Gastrocnemius medialis (tissue), 4 donors: ENCODE data around the gene DDX19B. TPM values are rescaled to one million over a fixed set of nuclear protein-coding genes. Genes with fewer than 3 reads are reported as not detected.
"Not testable (repeated sequence)": the region's sequence is repeated elsewhere in the genome, so short reads cannot be mapped to it uniquely, and the experiment has no call there.

Experiments used
- ATAC-seq, 2 donors: fragments of 150-250 bp; one replicate each; pipeline ENCODE4 v1.9.1; 2016
- DNase-seq, 2 donors: peaks; one replicate each; pipeline ENCODE4 v3.0.0-alpha.2; 2019
- H3K27ac ChIP-seq, 4 donors: fragments of 200-600 bp; sonication (generic); 1 replicate in 1 of 4; 2 replicates in 3 of 4; pipeline ENCODE4 v1.5.1; 2016 to 2018; ENCODE audit warnings: mild to moderate bottlenecking in 2 of 4, moderate library complexity in 1 of 4
- H3K27me3 ChIP-seq, 3 donors: fragments of 200-600 bp; sonication (generic) in 2 of 3; 1 replicate in 1 of 3; 2 replicates in 2 of 3; pipeline versions ENCODE4 v1.5.1 to v1.6.0; 2016 to 2019; ENCODE audit warnings: mild to moderate bottlenecking in 1 of 3, moderate library complexity in 1 of 3
- H3K36me3 ChIP-seq, 2 donors: fragments of 200-600 bp; sonication (generic) in 1 of 2; one replicate each; pipeline ENCODE4 v1.5.1; 2017 to 2018
- H3K4me1 ChIP-seq, 2 donors: fragments of 200-600 bp; sonication (generic) in 1 of 2; one replicate each; pipeline ENCODE4 v1.5.1; 2016 to 2017; ENCODE audit warnings: mild to moderate bottlenecking in 2 of 2
- H3K4me3 ChIP-seq, 4 donors: fragments of 200-600 bp; sonication (generic) in 3 of 4; 1 replicate in 1 of 4; 2 replicates in 3 of 4; pipeline ENCODE4 v1.5.1; 2016 to 2019; ENCODE audit warnings: mild to moderate bottlenecking in 2 of 4
- H3K9me3 ChIP-seq, 3 donors: fragments of 200-600 bp; sonication (generic) in 2 of 3; 1 replicate in 1 of 3; 2 replicates in 2 of 3; pipeline ENCODE4 v1.5.1; 2016 to 2019
- POLR2A ChIP-seq, 2 donors: fragments of 450-650 bp; IDR thresholded peaks; one replicate each; pipeline ENCODE4 v1.6.1; 2017; ENCODE audit warnings: antibody characterized with exemption in 2 of 2, mild to moderate bottlenecking in 2 of 2, moderate library complexity in 2 of 2
- in situ Hi-C, 4 donors: fragments of 200-750 bp; cut with MboI; loops; one replicate each; pipeline versions ENCODE4 v1.15.0 to v1.8.0; 2017; ENCODE audit warnings: low sequenced_read_pairs in 4 of 4
- intact Hi-C: fragments of 100-400 bp; cut with DNase I; formaldehyde crosslinking; loops from one replicate; pipeline ENCODE4 v1.15.1; 2023; ENCODE audit warnings: low total_unique reads
- total RNA-seq, 4 donors: library from RNA; depleted of rRNA; stranded (reverse); fragments of >200 nt; gene quantifications; one replicate each; pipeline versions ENCODE4 v1.1.0 to v1.2.3, GENCODE V29; 2016
- TF ChIP-seq, protein P1 (sequence below), 5 experiments: fragments of 450-650 bp in 3 of 5; fragments of 200-600 bp in 2 of 5; sonication (generic) in 2 of 5; IDR thresholded peaks in 4 of 5; conservative IDR thresholded peaks in 1 of 5; 1 replicate in 4 of 5; 2 replicates in 1 of 5; pipeline ENCODE4 v1.5.1; 2016 to 2019; ENCODE audit warnings: antibody characterized with exemption in 5 of 5, mild to moderate bottlenecking in 3 of 5, moderate library complexity in 3 of 5

The DDX19B gene
- total RNA-seq, 4 donors from 2014 or later = 26.6 to 38.3 (median 31.9) TPM

DNA sequence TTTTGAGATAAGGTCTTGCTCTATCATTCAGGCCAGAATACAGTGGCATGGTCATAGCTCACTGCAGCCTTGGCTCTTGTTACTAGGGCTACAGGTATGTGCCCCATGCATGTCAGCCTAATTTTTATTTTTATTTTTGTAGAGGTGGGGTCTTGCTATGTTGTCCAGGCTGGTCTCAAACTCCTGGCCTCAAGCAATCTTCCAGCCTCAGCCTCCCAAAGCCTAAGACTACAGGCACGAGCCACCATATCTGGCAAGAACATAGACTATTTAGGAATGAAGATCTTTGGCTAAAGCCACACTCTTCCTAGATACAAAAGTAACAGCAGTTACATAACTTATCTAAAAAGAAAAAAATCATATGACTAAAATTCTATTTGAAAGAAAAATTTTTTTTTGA lies 32.1 kb downstream of the DDX19B start:
- no peak for ATAC-seq
- no peaks in the 10 kb centered on the region for H3K9me3 ChIP-seq
- H3K27ac ChIP-seq = peak overlapping the region; percentile 77 to 92 (median 90)
- peaks cover 0 to 48% of the 10 kb centered on the region in 2 donors for H3K36me3 ChIP-seq
- no peak for DNase-seq
- no peaks in the 10 kb centered on the region for H3K27me3 ChIP-seq
- intact Hi-C loops (no loop called here), in situ Hi-C loops (no loop called here)
- TF ChIP-seq, protein P1, sequence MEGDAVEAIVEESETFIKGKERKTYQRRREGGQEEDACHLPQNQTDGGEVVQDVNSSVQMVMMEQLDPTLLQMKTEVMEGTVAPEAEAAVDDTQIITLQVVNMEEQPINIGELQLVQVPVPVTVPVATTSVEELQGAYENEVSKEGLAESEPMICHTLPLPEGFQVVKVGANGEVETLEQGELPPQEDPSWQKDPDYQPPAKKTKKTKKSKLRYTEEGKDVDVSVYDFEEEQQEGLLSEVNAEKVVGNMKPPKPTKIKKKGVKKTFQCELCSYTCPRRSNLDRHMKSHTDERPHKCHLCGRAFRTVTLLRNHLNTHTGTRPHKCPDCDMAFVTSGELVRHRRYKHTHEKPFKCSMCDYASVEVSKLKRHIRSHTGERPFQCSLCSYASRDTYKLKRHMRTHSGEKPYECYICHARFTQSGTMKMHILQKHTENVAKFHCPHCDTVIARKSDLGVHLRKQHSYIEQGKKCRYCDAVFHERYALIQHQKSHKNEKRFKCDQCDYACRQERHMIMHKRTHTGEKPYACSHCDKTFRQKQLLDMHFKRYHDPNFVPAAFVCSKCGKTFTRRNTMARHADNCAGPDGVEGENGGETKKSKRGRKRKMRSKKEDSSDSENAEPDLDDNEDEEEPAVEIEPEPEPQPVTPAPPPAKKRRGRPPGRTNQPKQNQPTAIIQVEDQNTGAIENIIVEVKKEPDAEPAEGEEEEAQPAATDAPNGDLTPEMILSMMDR (IDR thresholded peaks at IDR 0.05 in 4 of 5, conservative IDR thresholded peaks at IDR 0.05 in 1 of 5) = no peak
- no peak for TF ChIP-seq POLR2A (IDR thresholded peaks at IDR 0.05)
- no peak overlapping the region for H3K4me3 ChIP-seq
- peaks cover 3 to 15% of the 10 kb centered on the region in 2 donors for H3K4me1 ChIP-seq

DNA sequence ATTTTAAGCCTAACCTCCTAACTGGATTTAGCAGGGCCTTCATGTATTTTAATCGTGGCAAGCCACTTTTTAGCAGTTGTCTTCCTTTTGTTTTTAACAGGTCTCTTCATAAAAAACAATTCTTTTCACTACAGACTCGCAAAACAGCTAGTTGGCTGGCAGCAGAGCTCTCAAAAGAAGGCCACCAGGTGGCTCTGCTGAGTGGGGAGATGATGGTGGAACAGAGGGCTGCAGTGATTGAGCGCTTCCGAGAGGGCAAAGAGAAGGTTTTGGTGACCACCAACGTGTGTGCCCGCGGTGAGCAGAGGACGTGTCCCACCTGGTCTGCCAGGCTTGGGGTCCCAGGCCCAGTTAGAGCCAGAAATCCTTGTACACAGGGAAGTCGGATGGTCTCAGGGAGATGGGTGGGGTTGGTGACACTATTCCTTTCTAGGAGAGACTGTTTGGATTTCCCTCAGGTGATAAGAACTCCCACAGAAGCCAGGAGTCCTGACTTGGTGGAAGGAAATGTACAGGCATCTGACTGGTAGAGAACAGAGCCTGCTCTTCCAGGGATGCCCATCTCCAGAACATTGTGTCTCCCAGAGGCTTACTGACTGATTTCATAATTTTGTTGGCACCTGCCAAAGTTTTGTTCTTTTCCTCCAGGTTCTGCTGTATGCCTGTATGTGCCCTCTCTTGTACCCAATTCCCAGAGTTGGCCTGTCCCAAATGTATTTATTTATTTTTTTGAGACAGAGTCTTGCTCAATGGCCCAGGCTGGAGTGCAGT lies 32.8 kb downstream of the DDX19B start:
- H3K4me3 ChIP-seq = no peak overlapping the region
- TF ChIP-seq, protein P1 (IDR thresholded peaks at IDR 0.05 in 4 of 5, conservative IDR thresholded peaks at IDR 0.05 in 1 of 5) = peak; percentile 56 to 66 (median 58)
- no peak for TF ChIP-seq POLR2A (IDR thresholded peaks at IDR 0.05)
- DNase-seq (peak; percentile 73 to 79), ATAC-seq (peak; percentile 96 to 98)
- H3K9me3 ChIP-seq = no peaks in the 10 kb centered on the region
- no peaks in the 10 kb centered on the region for H3K27me3 ChIP-seq
- intact Hi-C loops = no loop called here
- peak overlapping the region; percentile 77 to 92 (median 90) for H3K27ac ChIP-seq
- in situ Hi-C loops = no loop called here
- peaks cover 3 to 15% of the 10 kb centered on the region in 2 donors for H3K4me1 ChIP-seq
- H3K36me3 ChIP-seq = peaks cover 0 to 42% of the 10 kb centered on the region in 2 donors

- in situ Hi-C loops, H3K4me3 ChIP-seq, intact Hi-C loops, H3K9me3 ChIP-seq, H3K27me3 ChIP-seq: not testable (repeated sequence)
- peak in 1 of 2 donors; percentile 3 for DNase-seq
- Histone ChIP-seq H3K27ac (peak overlapping the region; percentile 77 to 92 (median 90)), H3K36me3 (peaks cover 0 to 34% of the 10 kb centered on the region in 2 donors), H3K4me1 (peaks cover 3 to 15% of the 10 kb centered on the region in 2 donors)
- ATAC-seq = peak in 1 of 2 donors; percentile 9
Observed at GRCh38 chr16:70332728-70333127, 33.7 kb downstream of the DDX19B start.

DNA sequence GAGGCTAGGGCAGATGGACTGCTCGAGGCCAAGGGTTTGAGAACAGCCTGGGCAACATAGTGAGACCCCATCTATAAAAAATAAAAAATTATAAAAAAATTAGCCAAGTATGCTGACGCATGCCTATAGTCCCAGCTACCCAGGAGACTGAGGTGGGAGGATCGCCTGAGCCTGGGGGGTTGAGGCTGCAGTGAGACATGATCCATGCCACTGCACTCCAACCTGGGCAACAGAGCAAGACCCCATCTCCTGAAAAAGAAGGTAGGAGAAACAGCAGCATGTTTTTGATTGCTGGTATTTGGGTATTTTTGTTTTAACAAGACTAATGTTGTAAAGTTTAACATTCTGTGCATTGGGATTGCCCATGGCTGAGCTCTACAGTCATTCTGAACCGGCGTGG lies 38.8 kb downstream of the DDX19B start:
- no peaks in the 10 kb centered on the region for H3K9me3 ChIP-seq
- intact Hi-C loops (no loop called here), in situ Hi-C loops (no loop called here)
- no peak overlapping the region for H3K4me3 ChIP-seq
- no peak for TF ChIP-seq POLR2A (IDR thresholded peaks at IDR 0.05)
- TF ChIP-seq, protein P1 (IDR thresholded peaks at IDR 0.05 in 4 of 5, conservative IDR thresholded peaks at IDR 0.05 in 1 of 5) = no peak
- ATAC-seq (no peak), DNase-seq (no peak)
- H3K4me1 ChIP-seq = peaks cover 0 to 9% of the 10 kb centered on the region in 2 donors
- H3K27ac ChIP-seq = no peak overlapping the region
- peaks cover 0 to 20% of the 10 kb centered on the region in 2 donors for H3K36me3 ChIP-seq
- no peaks in the 10 kb centered on the region for H3K27me3 ChIP-seq

DNA sequence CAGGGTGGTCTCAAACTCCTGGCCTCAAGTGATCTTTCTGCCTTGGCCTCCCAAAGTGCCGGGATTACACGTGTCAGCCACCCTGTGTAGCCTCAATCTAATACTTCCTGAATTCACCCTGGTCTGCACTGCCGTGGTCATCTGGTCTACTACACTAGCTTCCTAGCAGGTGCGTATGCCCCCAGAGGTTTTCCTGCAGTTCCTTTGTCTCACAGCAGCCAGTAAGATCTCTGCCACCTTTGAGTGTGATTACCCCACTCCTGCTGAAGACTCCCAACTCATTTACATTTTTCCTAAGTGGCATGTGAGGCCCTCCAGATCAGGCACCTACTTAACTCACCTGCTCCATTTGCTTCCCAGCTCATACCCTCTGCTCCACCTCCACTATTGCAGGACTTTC lies 42.6 kb downstream of the DDX19B start:
- H3K4me3 ChIP-seq = no peak overlapping the region
- H3K36me3 ChIP-seq = no peaks in the 10 kb centered on the region
- H3K27me3 ChIP-seq = no peaks in the 10 kb centered on the region
- intact Hi-C loops = no loop called here
- in situ Hi-C loops = loop anchor here in 1 of 4 donors (10.0 kb wide), 1 partner anchor 47 kb away; the partner anchor contains the start of gene DDX19B
- TF ChIP-seq, protein P1 (IDR thresholded peaks at IDR 0.05 in 4 of 5, conservative IDR thresholded peaks at IDR 0.05 in 1 of 5) = no peak
- TF ChIP-seq POLR2A (IDR thresholded peaks at IDR 0.05) = no peak
- H3K9me3 ChIP-seq = no peaks in the 10 kb centered on the region
- DNase-seq (no peak), ATAC-seq (peak in 1 of 2 donors; percentile 13)
- peaks cover 10 to 15% of the 10 kb centered on the region in 2 donors for H3K4me1 ChIP-seq
- H3K27ac ChIP-seq = peak overlapping the region in 2 of 4 donors; percentile 50 to 69
